ENCODE data around the gene TMEM254.
"Not testable (repeated sequence)": the region's sequence is repeated elsewhere in the genome, so short reads cannot be mapped to it uniquely, and the experiment has no call there.

Gene TMEM254

DNA sequence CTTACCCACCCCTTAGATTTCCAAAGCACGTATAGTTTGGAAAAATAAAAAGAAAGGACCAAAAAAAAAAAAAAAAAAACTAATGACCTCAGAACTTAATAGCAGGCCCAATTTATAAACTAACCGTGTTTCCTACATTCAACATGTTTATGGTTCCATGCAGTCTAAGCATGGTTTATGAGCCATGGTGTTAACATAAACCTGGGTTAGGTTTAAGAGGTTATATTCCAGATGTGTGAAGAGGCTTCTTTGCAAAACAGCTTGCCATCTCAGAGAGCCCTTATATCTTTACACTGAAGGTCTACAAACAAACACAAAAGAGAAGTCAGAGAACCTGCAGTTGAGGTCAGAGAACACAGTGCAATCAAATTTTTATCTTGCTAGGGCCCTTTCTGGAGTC, 15.8 kb downstream of the TMEM254 start:
- TF ChIP-seq ZNF133 (tag by site-specific recombination; IDR thresholded peaks at IDR 0.05) (no peak), ZFP3 (tag by site-specific recombination; IDR thresholded peaks at IDR 0.05; ENCODE audit: low read depth) (no peak), ZNF37A (tag by site-specific recombination; IDR thresholded peaks at IDR 0.05) (no peak)
- TF ChIP-seq, protein P1, sequence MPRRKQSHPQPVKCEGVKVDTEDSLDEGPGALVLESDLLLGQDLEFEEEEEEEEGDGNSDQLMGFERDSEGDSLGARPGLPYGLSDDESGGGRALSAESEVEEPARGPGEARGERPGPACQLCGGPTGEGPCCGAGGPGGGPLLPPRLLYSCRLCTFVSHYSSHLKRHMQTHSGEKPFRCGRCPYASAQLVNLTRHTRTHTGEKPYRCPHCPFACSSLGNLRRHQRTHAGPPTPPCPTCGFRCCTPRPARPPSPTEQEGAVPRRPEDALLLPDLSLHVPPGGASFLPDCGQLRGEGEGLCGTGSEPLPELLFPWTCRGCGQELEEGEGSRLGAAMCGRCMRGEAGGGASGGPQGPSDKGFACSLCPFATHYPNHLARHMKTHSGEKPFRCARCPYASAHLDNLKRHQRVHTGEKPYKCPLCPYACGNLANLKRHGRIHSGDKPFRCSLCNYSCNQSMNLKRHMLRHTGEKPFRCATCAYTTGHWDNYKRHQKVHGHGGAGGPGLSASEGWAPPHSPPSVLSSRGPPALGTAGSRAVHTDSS (tag by site-specific recombination; IDR thresholded peaks at IDR 0.05) = no peak
- TF ChIP-seq, protein P2, sequence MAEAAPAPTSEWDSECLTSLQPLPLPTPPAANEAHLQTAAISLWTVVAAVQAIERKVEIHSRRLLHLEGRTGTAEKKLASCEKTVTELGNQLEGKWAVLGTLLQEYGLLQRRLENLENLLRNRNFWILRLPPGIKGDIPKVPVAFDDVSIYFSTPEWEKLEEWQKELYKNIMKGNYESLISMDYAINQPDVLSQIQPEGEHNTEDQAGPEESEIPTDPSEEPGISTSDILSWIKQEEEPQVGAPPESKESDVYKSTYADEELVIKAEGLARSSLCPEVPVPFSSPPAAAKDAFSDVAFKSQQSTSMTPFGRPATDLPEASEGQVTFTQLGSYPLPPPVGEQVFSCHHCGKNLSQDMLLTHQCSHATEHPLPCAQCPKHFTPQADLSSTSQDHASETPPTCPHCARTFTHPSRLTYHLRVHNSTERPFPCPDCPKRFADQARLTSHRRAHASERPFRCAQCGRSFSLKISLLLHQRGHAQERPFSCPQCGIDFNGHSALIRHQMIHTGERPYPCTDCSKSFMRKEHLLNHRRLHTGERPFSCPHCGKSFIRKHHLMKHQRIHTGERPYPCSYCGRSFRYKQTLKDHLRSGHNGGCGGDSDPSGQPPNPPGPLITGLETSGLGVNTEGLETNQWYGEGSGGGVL (tag by site-specific recombination; IDR thresholded peaks at IDR 0.05) = no peak
- ChIA-PET CTCF (no interaction called here), POLR2A (interaction anchor here (0.7 kb wide), 1 partner anchor 19 kb away, joined by 3 read pairs; no protein-coding TSS in a partner anchor)
- Histone ChIP-seq H3K36me3 (ENCODE audit: control insufficient read depth in 2 of 2, insufficient read depth in 1 of 2, low read length in 2 of 2) (no peaks in the 10 kb centered on the region), H3K27ac (ENCODE audit: extremely low read depth, low read depth, low read length) (no peak overlapping the region), H3K9me3 (ENCODE audit: control insufficient read depth, insufficient read depth, low read depth, low read length) (no peaks in the 10 kb centered on the region), H3K4me3 (ENCODE audit: low read depth, low read length) (no peak overlapping the region), H3K4me1 (ENCODE audit: control insufficient read depth, insufficient read depth, low read length) (no peaks in the 10 kb centered on the region)

DNA sequence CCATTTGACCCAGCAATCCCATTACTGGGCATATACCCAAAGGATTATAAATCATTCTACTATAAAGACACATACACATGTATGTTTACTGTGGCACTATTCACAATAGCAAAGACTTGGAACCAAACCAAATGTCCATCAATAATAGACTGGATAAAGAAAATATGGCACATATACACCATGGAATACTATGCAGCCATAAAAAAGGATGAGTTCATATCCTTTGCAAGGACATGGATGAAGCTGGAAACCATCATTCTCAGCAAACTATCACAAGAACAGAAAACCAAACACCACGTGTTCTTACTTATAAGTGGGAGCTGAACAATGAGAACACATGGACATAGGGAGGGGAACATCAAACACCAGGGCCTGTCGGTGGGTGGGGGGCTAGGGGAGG, 19.8 kb downstream of the TMEM254 start:
- H3K9me3 ChIP-seq (ENCODE audit: control insufficient read depth, insufficient read depth, low read depth, low read length); H3K4me3 ChIP-seq (ENCODE audit: low read depth, low read length); H3K36me3 ChIP-seq (ENCODE audit: control insufficient read depth in 2 of 2, insufficient read depth in 1 of 2, low read length in 2 of 2); CTCF ChIA-PET; POLR2A ChIA-PET; H3K27ac ChIP-seq (ENCODE audit: extremely low read depth, low read depth, low read length); H3K4me1 ChIP-seq (ENCODE audit: control insufficient read depth, insufficient read depth, low read length): not testable (repeated sequence)
- peak; percentile 93 for TF ChIP-seq ZNF146 (tag by site-specific recombination; IDR thresholded peaks at IDR 0.05)

DNA sequence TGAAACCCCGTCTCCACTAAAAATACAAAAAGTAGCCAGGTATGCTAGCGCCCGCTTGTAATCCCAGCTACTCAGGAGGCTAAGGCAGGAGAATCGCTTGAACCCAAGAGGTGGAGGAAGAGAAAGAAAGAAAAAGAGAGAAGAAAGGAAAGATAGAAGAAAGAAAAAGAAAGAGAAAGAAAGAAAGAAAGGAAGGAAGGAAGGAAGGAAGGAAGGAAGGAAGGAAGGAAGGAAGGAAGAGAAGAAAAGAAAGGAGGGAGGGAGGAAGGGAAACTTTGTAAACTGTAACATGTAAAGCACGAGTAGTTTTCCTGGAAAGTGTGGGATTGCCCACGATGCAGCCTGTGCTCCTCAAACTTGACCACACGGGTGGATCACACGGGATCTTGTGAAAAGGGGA, 20.8 kb downstream of the TMEM254 start:
- peak; percentile 86 for TF ChIP-seq ZNF366 (tag by site-specific recombination; conservative IDR thresholded peaks at IDR 0.05)
- POLR2A ChIA-PET; H3K4me1 ChIP-seq (ENCODE audit: control insufficient read depth, insufficient read depth, low read length); H3K27ac ChIP-seq (ENCODE audit: extremely low read depth, low read depth, low read length); H3K36me3 ChIP-seq (ENCODE audit: control insufficient read depth in 2 of 2, insufficient read depth in 1 of 2, low read length in 2 of 2); H3K4me3 ChIP-seq (ENCODE audit: low read depth, low read length); H3K9me3 ChIP-seq (ENCODE audit: control insufficient read depth, insufficient read depth, low read depth, low read length): not testable (repeated sequence)
- CTCF ChIA-PET = interaction anchor here (0.7 kb wide), 1 partner anchor 41 kb away, joined by 5 read pairs; no protein-coding TSS in a partner anchor

DNA sequence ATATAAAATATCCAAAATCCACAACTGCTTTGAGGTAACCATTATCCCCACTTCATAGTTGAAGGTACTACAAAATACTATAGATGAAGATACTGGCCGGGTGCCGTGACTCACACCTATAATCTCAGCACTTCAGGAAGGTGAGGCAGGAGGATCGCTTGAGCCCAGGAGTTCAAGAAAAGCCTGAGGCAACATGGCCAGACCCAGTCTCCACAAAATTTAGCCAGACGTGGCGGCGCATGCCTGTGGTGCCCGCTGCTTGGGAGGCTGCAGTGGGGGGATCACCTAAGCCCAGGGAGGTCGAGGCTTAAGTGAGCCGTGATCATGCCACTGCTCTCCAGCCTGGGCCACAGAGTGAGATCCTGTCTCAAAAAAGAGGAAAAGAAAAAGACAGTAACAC, 21.7 kb downstream of the TMEM254 start:
- ChIA-PET CTCF (no interaction called here), POLR2A (no interaction called here)
- TF ChIP-seq ZNF830 (tag by site-specific recombination; IDR thresholded peaks at IDR 0.05; ENCODE audit: low read depth) = no peak
- TF ChIP-seq HOXA7 (CRISPR knock-in tag; IDR thresholded peaks at IDR 0.05; ENCODE audit: borderline replicate concordance) = no peak
- no peak for TF ChIP-seq ZBTB48 (tag by site-specific recombination; IDR thresholded peaks at IDR 0.05)
- no peak for TF ChIP-seq ZNF223 (tag by site-specific recombination; IDR thresholded peaks at IDR 0.05)
- TF ChIP-seq ZFP69B (tag by site-specific recombination; IDR thresholded peaks at IDR 0.05) = no peak
- no peak for TF ChIP-seq ZNF501 (tag by site-specific recombination; IDR thresholded peaks at IDR 0.05)
- no peak for TF ChIP-seq ZNF843 (tag by site-specific recombination; IDR thresholded peaks at IDR 0.05)
- TF ChIP-seq ZNF132 (tag by site-specific recombination; IDR thresholded peaks at IDR 0.05; ENCODE audit: borderline replicate concordance) = no peak
- TF ChIP-seq ZNF214 (tag by site-specific recombination; IDR thresholded peaks at IDR 0.05; ENCODE audit: borderline replicate concordance) = no peak
- TF ChIP-seq ZNF2 (tag by site-specific recombination; IDR thresholded peaks at IDR 0.05) = no peak
- no peak for TF ChIP-seq ZNF138 (tag by site-specific recombination; IDR thresholded peaks at IDR 0.05; ENCODE audit: borderline replicate concordance)
- no peak for TF ChIP-seq GLI2 (tag by site-specific recombination; IDR thresholded peaks at IDR 0.05; ENCODE audit: borderline replicate concordance, low read depth)
- TF ChIP-seq ZNF677 (tag by site-specific recombination; IDR thresholded peaks at IDR 0.05) = no peak
- TF ChIP-seq ZNF660 (tag by site-specific recombination; IDR thresholded peaks at IDR 0.05) = no peak
- TF ChIP-seq, protein P3, sequence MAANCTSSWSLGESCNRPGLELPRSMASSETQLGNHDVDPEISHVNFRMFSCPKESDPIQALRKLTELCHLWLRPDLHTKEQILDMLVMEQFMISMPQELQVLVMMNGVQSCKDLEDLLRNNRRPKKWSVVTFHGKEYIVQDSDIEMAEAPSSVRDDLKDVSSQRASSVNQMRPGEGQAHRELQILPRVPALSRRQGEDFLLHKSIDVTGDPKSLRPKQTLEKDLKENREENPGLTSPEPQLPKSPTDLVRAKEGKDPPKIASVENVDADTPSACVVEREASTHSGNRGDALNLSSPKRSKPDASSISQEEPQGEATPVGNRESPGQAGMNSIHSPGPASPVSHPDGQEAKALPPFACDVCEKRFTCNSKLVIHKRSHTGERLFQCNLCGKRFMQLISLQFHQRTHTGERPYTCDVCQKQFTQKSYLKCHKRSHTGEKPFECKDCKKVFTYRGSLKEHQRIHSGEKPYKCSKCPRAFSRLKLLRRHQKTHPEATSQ (tag by site-specific recombination; IDR thresholded peaks at IDR 0.05) = no peak
- no peak for TF ChIP-seq ZNF404 (tag by site-specific recombination; IDR thresholded peaks at IDR 0.05)
- Histone ChIP-seq H3K4me1 (ENCODE audit: control insufficient read depth, insufficient read depth, low read length) (no peaks in the 10 kb centered on the region), H3K27ac (ENCODE audit: extremely low read depth, low read depth, low read length) (no peak overlapping the region), H3K36me3 (ENCODE audit: control insufficient read depth in 2 of 2, insufficient read depth in 1 of 2, low read length in 2 of 2) (no peaks in the 10 kb centered on the region), H3K4me3 (ENCODE audit: low read depth, low read length) (no peak overlapping the region), H3K9me3 (ENCODE audit: control insufficient read depth, insufficient read depth, low read depth, low read length) (no peaks in the 10 kb centered on the region)

Measured in HEK293 (cell line).